22Rv1 (cell line): ENCODE measurements around the gene SUSD3.

Experiments
- ZFX ChIP-seq: fragments of 450-650 bp; IDR thresholded peaks from 2 replicates; pipeline ENCODE4 v1.6.1; 2017; ENCODE audit warnings: antibody characterized with exemption, borderline replicate concordance
- TF ChIP-seq, protein P1 (sequence below): fragments of 450-650 bp; IDR thresholded peaks from 2 replicates; pipeline ENCODE4 v1.5.1; 2017; ENCODE audit warnings: mild to moderate bottlenecking

DNA sequence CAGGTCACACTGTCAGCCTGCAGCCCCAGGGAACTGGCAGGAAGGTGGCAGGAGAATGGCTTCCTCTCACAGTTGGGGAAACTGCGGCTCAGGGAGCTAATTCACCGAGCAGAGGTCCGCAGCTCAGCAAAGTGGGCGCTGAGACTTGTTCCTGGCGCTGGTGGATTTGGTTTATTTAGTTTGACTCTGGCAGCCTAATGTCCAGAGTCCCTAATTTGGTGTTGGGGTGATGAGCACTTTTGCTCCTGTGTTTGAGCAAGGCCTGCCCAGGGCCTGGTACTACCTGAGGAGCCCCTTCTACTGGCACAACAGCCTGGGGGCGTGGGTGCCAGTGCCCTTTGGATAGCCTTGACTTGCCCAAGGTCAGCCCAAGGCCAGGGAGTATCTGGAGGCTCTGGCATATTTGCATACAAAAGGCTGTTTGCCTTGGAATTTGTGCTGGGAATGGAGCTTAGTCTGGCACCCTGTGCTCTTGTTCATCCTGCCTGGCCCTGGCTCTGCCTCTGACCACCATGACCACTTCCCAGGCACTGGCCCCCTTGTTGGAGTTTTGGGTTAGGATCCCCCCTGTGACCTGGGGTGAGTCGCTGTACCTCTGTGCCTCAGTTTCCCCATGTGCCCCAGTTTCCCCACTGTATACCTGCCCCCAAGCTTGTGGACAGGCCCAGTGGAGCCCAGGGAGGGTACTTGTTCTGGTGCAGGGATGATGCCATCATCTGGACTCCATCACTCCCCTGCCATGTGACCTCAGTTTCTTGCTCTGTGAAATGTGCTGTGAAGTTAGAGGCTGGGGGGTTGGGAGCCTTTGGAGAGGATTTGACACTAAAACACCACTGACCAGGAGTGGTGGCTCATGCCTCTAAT, 1.4 kb downstream of the SUSD3 start:
- TF ChIP-seq, protein P1, sequence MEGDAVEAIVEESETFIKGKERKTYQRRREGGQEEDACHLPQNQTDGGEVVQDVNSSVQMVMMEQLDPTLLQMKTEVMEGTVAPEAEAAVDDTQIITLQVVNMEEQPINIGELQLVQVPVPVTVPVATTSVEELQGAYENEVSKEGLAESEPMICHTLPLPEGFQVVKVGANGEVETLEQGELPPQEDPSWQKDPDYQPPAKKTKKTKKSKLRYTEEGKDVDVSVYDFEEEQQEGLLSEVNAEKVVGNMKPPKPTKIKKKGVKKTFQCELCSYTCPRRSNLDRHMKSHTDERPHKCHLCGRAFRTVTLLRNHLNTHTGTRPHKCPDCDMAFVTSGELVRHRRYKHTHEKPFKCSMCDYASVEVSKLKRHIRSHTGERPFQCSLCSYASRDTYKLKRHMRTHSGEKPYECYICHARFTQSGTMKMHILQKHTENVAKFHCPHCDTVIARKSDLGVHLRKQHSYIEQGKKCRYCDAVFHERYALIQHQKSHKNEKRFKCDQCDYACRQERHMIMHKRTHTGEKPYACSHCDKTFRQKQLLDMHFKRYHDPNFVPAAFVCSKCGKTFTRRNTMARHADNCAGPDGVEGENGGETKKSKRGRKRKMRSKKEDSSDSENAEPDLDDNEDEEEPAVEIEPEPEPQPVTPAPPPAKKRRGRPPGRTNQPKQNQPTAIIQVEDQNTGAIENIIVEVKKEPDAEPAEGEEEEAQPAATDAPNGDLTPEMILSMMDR = no peak
- no peak for TF ChIP-seq ZFX
